NCI-H345 (cell line): ENCODE measurements around the gene IL18.
"Not testable (repeated sequence)": the region's sequence is repeated elsewhere in the genome, so short reads cannot be mapped to it uniquely, and the experiment has no call there.

Source experiments
- DNase-seq: peaks from one replicate; lab custom pipeline; 2025; lab: John Stamatoyannopoulos, UW

The IL18 gene

DNA sequence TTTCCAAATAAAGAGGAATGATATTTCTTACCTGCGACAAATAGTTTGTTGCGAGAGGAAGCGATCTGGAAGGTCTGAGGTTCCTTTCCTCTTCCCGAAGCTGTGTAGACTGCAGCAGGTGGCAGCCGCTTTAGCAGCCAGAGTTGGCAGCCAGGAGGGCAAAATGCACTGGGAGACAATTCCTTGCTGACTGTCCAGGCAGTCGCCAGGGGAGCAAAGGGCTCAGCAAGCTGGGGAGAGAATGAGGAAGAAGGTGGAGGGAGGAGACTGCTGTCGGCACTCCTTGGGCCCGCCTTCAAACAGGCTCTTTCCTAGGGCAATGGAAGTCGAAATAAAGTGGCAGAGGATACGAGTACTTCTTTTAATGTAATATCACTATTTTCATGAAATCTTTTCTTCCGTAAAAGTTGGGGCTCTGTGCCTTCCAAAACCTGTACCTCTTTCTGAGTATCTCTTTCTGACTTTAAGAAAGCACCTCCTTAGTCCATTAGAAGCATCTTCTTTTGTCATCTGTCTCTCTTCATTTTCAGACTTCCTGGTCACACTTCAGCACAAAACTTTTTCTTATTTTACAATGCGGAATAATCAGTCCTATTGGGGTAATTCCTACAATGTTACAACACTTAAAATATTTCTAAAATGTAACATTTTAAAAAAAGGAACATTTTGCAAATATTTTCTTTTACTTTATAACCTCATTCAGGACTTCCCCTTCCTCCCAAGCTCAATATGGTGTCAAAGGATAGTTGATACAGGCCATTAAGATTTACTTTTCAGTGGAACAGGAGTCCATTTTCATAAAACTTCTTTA lies at the start of gene IL18:
IL18 (minus strand) TSS at position 220 of the 811 bp plus-strand sequence. CDS start 9,041 bp downstream, outside the sequence.
- no peak for DNase-seq

DNA sequence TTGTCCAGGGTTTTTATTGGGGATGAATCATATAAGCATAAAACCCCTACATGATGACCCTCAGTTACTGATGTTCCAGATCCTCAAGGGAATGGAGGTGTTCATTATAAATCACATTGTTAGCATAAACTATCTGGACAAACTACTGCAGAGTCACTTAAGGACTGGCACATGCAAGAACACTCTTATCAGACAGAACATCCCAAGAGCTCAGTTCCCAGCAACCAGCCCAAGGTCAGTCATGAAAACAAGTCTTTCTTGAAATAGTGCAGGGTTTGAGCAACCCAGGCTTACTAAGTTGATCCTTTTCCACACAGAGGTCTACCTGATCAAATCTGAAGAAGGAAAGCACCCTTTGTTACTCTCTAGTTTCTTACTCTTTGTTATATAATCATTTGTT lies 48.8 kb upstream of the IL18 start:
- no peak for DNase-seq

DNA sequence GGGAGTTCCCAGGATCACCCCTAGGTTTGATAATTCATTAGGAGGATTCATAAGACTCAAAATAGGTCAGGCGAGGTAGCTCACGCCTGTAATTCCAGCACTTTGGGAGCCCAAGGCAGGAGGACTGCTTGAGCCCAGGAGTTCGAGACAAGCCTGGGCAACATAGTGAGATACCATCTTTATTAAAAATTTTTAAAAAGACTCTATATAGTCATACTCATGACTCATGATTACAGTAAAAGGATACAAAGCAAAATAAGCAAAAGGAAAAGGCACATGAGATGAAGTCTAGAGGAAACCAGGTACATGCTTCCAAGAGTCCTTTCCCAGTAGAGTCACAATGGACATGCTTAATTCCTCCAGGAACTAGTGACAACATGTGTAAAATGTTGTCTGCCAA lies 48.4 kb upstream of the IL18 start:
- no peak for DNase-seq

DNA sequence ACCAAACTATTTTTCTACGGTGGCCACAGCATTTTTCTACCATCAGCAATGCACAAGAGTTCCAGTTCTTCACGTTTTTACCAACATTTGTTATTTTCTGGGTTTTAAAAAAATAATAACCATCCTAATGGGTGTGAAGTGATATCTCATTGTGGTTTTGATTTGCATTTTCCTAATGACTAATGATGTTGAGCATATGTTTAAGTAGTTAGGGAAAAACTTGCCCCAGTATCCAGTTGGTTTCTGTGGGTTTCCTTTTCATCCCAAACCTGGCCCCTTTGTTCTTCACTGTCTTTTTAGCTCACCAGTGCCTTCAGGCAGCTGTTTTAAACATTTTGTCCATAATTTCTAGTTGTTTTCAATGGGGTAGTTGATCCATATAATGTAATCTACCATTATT lies 47.6 kb upstream of the IL18 start:
- DNase-seq = no peak

DNA sequence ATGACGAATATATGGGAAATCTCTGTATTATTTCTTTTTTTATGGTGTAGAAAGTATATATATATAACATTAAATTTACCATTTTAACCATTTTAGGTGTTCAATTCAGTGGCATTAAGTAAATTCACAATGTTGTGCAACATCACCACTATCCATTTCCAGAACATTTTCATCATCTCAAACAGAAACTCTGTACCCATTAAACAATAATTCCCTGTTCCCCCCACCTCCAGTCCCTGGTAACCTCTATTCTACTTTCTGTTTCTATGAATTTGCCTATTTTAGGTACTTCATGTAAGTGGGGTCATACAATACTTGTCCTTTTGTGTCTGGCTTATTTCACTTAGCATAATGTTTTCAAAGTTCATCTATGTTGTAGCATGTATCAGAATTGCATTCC lies 47.0 kb upstream of the IL18 start:
- no peak for DNase-seq

DNA sequence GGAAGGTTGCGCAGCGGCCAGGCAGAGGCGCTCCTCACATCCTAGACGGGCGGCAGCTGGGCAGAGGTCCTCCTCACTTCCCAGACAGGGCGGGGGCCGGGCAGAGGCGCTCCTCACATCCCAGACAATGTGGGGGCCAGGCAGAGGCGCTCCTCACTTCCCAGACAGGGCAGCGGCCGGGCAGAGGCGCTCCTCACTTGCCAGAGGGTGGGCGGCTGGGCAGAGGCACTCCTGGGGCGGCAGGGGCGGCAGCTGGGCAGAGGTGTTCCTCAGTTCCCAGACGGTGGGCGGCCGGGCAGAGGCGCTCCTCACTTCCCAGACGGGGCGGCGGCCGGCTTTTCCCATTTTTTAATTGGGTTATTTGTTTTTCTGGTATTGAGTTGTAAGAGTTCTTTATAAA lies 42.2 kb upstream of the IL18 start:
- DNase-seq = no peak

DNA sequence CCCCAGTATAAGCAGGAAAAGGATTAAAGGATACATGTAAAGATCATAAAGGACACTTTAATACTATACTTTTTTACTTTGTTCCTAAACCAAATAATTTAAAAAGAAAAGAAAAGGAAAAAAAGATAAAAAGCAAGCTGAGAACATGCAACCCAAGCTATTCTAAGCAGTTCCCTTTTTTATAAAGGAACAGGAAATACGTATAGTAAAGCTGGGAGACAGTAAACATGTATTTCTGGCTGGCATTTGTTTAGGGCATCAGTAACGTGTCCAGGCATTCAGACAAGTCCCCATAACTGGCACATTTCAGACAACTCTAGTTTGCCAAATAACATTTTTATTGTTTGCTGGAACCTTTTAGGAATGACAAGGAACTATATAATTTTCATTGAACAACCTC lies 36.4 kb upstream of the IL18 start:
- no peak for DNase-seq

DNA sequence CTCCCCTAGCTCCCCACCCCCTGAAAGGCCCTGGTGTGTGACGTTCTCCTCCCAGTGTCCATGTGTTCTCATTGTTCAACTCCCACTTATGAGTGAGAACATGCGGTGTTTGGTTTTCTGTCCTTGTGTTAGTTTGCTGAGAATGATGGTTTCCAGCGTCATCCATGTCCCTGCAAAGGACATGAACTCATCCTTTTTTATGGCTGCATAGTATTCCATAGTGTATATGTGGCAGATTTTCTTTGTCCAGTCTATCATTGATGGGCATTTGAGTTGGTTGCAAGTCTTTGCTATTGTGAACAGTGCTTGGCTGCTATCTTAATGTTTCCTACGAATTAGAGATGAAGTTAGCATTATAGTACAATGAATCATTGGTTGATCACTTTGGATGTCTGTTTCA lies 35.2 kb upstream of the IL18 start:
- DNase-seq = not testable (repeated sequence)

DNA sequence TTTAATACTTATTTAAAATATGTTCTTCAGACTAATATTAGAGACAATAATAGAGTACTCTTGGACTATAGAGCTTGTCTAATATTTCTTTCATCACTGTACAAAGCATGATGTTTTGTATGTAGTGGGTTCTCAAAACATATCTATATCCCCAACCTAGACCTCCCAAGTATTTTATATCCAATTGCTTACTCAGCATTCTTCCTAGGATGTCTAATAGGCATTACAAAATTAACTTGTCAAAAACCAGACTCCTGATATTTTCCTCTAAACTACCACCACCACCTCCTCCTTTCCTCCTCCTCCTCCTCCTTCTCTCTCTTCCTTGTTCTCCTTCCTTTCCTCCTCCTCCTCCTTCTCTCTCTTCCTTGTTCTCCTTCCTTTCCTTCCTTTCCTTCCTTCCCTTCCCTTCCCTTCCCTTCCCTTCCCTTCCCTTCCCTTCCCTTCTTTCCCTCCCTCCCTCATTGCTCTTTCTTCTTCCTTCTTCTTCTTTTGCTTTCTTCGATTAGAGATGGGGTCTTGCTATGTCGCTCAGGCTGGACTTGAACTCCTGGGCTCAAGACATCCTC lies 32.7 kb upstream of the IL18 start:
- DNase-seq = no peak

DNA sequence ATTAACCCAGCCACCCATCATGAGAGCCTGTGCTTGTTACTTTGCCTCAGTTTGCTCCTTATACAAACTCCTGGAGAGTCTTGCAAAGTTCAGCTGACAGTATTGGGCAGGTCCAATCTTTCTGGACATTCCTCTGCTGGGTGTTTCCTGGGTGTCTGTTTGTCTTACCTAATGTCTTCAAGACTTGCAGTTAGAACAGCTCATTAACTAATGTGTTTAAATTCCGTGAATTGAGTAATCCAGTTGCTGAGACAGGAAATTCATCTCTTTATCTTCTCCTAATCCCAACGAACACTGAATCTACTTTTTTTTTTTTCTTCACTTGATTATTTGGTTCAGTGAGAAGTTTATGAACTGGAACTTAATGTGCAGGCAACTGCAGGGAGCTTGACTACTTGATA lies 32.1 kb upstream of the IL18 start:
- no peak for DNase-seq

DNA sequence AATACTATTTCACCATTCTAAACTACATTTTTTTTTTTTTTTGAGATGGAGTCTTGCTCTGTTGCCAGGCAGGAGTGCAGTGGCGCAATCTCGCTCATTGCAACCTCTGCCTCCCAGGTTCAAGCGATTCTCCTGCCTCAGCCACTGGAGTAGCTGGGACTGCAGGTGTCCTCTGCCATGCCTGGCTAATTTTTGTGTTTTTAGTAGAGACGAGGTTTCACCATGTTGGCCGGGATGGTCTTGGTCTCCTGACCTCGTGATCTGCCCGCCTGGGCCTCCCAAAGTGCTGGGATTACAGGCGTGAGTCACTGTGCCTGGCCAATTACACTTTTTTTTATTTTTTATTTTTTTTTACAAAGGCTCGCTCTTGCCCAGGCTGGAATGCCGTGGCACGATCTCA lies 31.2 kb upstream of the IL18 start:
- DNase-seq = not testable (repeated sequence)

DNA sequence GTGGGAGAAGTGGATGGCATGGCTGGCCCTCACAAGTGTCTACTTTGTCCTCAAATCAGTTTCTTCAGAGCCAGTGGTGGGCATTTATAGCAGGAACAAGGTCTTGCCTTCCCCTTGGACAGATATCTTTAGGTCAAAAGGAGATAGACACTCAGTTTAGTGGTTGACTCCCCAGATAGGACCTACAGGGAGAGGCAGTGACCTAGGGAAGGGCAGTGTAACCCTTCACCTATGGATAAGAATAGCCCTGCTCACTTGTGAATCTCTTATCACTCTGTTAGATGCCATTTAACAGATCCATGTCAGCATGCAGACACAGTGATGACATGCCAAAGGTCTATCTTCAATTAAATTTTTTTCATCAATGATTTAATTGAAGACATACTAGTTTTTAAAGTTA lies 22.4 kb upstream of the IL18 start:
- no peak for DNase-seq

DNA sequence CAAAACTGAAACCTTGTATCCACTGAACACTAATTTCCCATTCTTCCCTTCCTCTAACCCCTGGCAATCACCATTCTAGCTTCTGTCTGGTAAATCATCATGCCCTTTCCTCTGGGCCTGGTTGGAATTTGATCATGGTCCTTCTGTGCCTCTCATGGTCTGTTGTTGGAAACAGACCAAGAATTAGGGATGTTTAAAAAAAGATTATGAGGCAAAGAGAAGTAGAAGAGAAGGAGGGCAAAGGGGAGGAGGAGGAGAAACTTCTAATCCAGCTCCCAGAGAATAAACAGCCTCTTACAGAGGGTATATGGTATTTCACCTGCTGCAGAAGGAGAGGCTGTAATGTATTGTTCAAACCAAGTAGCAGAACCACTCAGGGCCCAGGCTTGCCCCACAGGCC lies 22.0 kb upstream of the IL18 start:
- no peak for DNase-seq

DNA sequence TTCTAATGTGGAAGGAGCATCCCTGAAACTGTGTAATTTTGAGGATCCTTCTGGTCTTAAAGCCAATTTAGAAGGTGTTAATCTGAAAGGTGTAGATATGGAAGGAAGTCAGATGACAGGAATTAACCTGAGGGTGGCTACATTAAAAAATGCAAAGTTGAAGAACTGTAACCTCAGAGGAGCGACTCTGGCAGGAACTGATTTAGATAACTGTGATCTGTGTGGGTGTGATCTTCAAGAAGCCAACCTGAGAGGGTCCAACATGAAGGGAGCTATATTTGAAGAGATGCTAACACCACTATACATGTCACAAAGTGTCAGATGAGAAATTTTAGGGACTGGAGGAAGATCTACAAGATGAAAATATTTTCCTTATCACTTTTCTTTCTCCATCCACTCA lies 19.0 kb upstream of the IL18 start:
- no peak for DNase-seq

DNA sequence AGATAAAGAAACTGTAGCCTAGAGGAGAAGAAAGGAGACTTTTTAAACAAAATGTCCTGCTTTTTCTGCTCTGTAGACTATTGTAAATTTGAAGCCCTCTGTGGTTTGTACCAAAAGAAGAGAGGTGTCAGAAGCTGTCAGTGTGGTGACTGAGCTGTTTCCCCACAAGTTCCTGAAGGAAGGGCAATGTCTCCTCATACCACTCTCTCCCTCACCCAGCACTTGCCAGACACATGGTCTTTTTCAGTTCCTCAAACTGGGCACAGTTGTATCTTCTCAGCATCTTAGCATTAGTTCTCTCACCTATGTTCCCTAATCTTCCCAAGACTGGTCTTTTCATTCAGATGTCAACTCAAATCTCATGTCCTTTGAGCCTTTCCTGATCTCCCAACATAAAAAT lies 15.7 kb upstream of the IL18 start:
- DNase-seq = no peak

DNA sequence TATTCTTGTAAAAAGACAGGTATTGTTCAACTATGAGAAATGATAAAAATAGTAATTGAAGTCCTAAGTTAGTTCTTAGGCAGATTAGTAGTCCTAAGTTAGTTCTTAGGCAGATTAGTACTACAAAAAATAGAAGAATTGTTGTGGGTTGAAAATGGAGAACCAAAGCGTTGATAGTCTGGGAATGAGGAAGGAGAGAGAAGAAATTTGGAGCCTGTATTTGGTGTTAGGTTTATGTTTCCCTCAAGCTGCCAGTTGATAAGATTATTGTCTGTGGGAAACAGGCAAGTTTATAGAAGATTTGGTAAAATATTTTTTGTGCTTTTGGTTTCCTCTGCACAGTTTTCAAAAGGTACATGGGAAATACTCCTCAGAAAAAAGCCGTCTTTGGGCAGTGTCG lies 15.0 kb upstream of the IL18 start:
- no peak for DNase-seq

DNA sequence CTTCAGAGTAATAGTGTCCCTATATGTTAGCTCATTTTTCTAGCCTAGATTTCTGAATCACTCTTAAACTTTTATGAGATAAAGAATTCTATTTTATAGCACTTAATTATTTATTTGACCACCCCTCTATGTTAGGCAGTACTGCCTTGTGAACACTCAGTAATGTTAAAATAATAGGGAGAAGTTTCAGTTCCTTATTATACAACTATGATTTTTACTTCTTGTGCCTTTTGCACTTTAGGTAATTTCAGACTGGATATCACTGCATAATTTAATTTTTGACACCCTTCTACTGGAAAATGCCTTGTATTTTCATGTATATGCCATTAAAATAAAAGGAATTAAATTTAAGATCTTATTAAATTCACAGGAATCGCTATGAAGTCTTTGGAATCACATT lies 14.5 kb upstream of the IL18 start:
- DNase-seq = no peak

DNA sequence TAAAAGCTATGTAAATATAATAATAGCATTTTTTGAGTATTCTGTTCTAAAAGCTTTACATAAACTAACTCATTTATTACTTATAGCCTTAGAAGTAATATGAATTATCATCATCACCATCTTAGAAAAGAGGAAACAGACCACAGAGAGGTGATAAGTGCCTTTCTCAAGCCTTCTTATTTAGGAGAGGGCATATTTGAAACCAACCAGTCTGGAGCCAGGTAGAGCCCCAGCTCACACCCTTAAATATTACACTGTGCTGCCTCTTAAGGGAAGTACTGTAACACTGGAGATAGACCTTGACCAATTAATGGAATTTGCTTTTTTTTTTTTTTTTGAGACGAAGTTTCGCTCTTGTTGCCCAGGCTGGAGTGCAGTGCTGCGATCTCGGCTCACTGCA lies 13.7 kb upstream of the IL18 start:
- no peak for DNase-seq

DNA sequence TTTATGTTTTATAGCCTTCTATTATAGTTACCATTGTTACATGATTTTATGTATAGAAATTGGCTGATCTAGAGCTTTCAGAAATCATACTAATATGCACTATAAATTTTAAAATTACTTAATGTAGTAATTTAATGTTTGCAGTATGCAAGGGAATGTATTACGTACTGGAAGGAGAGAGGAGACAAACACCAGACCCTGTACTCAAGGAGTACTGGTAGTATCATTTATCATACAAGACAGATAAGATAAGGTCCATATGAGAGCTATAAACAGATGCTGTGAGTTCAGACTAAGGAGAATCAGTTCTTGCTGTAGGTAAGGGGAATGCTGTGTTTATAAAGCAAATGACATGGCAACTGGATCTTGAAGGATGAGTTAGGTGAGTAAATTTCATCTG lies 12.2 kb upstream of the IL18 start:
- no peak for DNase-seq

DNA sequence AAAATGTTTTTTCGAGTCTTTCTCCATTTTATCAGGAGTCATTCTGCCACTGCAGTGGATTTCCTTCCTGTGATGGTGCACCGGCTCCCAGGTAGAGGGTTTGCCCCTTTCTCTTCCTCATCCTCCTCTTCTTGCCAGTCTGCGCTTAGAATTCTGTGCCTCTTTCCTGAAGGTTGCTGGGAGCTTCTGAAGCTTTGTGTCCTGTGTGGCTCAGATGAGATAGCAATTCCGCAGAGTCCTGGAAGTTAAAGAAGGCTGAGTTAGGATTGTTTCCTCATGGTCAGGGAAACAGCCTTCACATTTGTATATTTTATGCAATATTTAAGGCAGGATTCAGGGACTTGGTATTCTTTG lies 11.7 kb upstream of the IL18 start:
- no peak for DNase-seq

DNA sequence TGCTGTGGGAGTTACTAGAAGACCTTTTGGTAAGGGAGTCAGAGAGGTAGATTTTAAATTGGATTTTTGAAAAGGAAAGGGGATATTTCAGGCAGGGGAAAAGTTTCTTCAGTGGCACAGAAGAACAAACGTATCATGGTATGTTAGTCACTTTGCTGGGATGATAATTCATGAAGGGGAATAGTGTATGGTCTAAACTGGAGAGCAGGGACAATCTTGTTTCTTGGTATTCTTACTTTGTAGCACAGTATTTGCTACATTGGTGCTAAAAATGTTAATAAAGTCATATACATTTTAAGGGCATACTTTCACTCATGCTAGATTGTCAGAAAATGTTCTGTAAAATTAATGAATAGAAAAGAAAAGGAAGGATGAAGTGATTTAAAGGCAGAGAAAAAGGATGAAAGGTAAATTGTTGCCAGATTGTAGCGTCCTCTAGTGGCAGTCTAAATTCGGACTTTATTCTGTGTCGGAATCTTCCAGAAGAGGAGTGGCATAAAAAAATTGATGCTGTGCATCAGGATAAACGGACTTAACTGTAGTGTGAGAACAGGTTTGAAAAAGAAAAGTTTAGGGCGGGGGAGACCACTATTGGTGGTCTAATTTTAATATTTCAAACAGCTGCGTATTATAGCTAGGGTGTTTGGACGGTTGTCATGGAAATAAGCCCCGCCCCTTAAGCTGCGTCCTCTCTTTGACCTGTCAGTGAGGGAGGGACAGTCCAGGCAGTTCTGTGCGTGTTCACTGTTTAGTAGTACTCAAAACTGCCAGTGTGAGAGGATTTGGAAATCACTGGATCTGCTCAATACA lies 11.1 kb upstream of the IL18 start, which contains the start of gene BCO2:
BCO2 (plus strand) TSS at position 724 of the 810 bp plus-strand sequence. CDS start 90 bp downstream, outside the sequence.
- peak; percentile 25 for DNase-seq

DNA sequence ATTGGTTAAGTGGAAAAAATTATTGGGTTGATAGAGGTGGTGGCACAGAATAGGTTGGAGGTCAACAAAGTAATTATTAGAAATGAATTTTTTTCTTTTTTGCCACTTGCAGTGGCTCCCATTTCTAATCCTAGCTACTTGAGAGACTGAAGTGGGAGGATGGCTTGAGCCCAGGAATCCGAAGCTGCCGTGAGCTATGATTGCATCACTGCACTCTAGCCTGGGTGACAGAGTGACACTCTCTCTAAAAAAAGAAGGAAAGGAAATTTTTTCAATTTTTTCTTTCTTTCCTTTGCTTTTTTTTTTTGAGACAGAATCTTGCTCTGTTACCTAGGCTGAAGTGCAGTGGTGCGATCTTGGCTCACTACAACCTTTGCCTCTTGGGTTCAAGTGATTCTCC lies 9.3 kb upstream of the IL18 start:
- no peak for DNase-seq

DNA sequence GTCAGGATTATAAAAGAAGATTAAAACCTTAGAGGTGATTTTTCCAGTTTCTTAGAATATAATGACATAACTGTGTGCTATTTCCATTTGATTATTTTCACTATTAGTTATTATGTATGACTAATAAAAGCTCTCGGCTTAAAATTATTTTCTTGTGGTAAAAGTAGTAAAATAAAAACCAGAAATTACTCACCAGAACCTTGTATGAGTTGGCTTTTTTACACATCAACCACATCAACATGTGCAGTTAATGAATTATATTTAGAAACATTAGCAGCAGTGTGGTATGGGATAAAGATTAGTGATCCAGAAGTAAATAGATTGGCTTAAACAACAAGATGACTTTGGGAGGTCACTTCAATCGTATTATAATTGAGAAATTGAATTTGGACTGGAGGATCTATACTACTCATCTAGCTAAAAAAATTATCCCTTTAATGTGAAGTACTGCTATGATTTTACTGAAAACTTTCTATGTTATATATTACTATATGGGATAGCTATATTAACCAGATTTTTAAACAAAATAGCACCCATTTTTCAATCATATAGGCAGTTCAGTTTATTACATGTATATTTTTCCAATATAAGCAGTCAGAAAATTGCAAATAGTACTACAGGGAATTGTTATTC lies 8.6 kb upstream of the IL18 start:
- DNase-seq = no peak
